IPS-18a (cell line): ENCODE results near the gene MAP4K5.

Source experiments
- H3K27ac ChIP-seq: one replicate; pipeline ENCODE4 v1.5.1; 2013; ENCODE audit warnings: low read length
- H3K27me3 ChIP-seq: one replicate; pipeline ENCODE4 v1.6.1; 2013; ENCODE audit warnings: mild to moderate bottlenecking, low read length; ENCODE audit not compliant: control insufficient read depth, insufficient read depth
- H3K36me3 ChIP-seq: one replicate; pipeline ENCODE4 v1.6.1; 2013; ENCODE audit warnings: low read depth, low read length; ENCODE audit not compliant: control insufficient read depth
- H3K4me1 ChIP-seq: one replicate; pipeline ENCODE4 v1.6.1; 2013; ENCODE audit warnings: low read depth, low read length; ENCODE audit not compliant: control insufficient read depth
- H3K4me3 ChIP-seq: one replicate; pipeline ENCODE4 v1.5.1; 2013; ENCODE audit warnings: low read length
- H3K9ac ChIP-seq: one replicate; pipeline ENCODE4 v1.6.1; 2013; ENCODE audit warnings: mild to moderate bottlenecking, low read length, moderate library complexity
- H3K9me3 ChIP-seq: one replicate; pipeline ENCODE4 v1.6.1; 2013; ENCODE audit warnings: low read depth, low read length; ENCODE audit not compliant: control insufficient read depth

MAP4K5 gene

DNA sequence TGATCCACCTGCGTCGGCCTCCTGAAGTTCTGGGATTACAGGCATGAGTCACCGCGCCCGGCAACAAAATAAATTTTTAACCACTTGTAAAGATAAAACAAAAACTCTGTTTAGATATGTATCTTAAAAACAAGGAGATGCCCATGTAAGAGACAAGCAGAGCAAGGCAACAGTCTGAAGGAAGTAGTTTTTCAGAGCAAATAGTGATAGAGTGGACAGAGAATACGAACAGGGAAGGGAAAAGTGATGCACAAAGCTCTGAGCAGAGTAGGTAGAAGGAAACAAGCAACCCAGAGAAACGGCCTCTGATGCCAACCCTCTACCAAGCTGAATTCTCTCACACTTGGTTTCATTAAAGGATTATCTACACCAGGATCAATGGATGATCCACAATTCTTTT lies 110.9 kb downstream of the MAP4K5 start:
- no peaks in the 10 kb centered on the region for H3K4me1 ChIP-seq
- H3K36me3 ChIP-seq = peaks cover 38% of the 10 kb centered on the region

DNA sequence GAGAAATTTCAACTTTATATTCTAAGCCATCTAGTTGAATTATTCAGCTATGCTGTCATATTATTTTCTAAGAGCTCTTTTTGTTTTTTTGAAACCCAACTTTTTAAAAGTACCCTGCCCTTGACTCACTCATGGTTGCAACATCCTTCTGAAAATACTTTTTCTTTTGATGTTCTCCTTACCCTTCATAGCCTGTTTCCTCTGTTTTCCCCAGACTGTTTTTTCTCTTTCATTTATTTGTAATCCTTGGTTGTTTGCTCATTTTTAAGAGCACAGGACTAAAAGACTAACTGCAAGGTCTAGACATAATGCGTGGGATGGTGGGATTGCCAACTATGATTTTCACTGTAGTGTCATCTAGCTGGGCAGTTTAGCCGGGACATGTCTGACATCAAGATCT lies 114.5 kb downstream of the MAP4K5 start:
- H3K9ac ChIP-seq = no peak overlapping the region
- no peaks in the 10 kb centered on the region for H3K27me3 ChIP-seq
- no peak overlapping the region for H3K27ac ChIP-seq
- H3K4me3 ChIP-seq = no peak overlapping the region
- peaks cover 2% of the 10 kb centered on the region for H3K9me3 ChIP-seq
- H3K4me1 ChIP-seq = no peaks in the 10 kb centered on the region
- H3K36me3 ChIP-seq = peaks cover 18% of the 10 kb centered on the region

More for the DNA sequence above, 110.9 kb downstream of the MAP4K5 start:
- H3K9me3 ChIP-seq = no peaks in the 10 kb centered on the region
- no peak overlapping the region for H3K9ac ChIP-seq
- H3K27ac ChIP-seq = no peak overlapping the region
- H3K4me3 ChIP-seq = no peak overlapping the region
- H3K27me3 ChIP-seq = no peaks in the 10 kb centered on the region

DNA sequence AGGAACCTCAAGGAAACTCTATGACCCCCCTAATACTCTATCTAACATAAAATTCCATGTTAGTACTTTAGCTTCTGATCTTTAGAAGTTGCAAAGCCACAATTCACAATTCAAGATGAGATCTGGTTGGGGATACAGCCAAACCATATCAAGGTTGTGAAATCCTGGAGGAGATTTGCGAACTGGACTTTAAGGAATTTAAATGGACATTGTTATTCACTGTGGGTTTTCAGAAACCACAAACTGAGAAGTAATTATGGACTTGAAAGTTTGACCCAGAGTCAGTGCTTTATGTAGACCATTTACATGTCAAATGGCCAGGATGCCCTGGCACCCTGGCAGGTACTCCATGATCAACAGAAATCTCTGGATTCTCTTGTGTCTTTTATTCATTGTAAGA lies 121.4 kb downstream of the MAP4K5 start:
- Histone ChIP-seq H3K4me1 (peaks cover 3% of the 10 kb centered on the region), H3K27me3 (no peaks in the 10 kb centered on the region), H3K9ac (no peak overlapping the region), H3K27ac (no peak overlapping the region), H3K4me3 (no peak overlapping the region), H3K36me3 (no peaks in the 10 kb centered on the region), H3K9me3 (peaks cover 5% of the 10 kb centered on the region)

DNA sequence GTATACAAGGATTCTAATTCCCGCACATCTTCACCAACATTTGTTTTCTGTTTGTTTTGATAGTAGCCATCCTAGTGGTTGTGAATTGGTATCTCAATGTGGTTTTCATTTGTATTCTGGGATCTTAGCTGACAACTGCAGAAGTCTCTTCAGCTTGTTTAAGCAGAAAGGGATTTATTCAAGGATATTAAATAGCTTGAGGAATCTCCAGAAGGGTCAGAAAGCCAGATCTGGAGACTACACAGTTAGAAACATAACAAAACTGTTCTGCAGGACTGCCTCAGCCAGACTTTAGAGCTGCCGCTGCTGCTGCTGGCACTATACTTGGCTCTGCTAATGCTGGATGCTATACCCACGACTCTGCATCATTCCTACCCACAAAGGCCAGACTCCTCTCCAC lies 122.3 kb downstream of the MAP4K5 start:
- Histone ChIP-seq H3K9me3 (peaks cover 3% of the 10 kb centered on the region), H3K27ac (no peak overlapping the region), H3K9ac (no peak overlapping the region), H3K27me3 (no peaks in the 10 kb centered on the region), H3K4me1 (peaks cover 3% of the 10 kb centered on the region), H3K4me3 (no peak overlapping the region), H3K36me3 (no peaks in the 10 kb centered on the region)

DNA sequence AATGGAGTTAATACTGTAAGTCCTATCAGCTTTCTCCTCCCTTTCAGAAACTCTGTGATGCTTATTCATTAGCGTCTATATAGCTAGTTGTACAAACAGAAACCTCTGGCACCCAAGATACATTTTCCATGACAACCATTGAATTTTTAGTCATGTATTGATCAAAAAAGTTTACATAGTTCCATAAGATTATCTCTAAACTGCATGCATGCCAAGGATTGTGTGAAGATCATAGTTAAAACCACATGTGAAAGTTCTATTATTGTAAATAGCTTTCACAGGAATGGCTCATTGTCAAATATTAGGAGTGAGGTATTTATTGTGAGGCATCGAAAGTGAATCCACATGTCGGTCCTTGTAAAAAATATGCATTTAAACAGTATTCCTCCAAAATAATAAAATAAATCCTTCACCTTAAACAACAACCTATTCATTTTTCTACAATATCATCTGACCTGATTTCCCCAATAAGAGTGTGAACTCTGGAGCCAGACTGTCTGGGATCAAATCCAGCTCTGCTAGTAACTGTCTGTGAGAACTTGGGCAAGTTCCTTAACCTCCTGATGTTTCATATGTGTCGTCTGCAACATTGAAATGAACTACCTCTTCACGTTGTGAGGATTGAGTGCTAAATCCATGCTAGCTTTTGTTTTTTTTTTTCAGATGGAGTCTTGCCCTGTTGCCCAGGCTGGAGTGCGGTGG lies 125.1 kb downstream of the MAP4K5 start:
- H3K4me3 ChIP-seq = no peak overlapping the region
- peaks cover 3% of the 10 kb centered on the region for H3K9me3 ChIP-seq
- no peak overlapping the region for H3K27ac ChIP-seq
- H3K36me3 ChIP-seq = no peaks in the 10 kb centered on the region
- peaks cover 3% of the 10 kb centered on the region for H3K4me1 ChIP-seq
- H3K9ac ChIP-seq = no peak overlapping the region
- H3K27me3 ChIP-seq = no peaks in the 10 kb centered on the region

DNA sequence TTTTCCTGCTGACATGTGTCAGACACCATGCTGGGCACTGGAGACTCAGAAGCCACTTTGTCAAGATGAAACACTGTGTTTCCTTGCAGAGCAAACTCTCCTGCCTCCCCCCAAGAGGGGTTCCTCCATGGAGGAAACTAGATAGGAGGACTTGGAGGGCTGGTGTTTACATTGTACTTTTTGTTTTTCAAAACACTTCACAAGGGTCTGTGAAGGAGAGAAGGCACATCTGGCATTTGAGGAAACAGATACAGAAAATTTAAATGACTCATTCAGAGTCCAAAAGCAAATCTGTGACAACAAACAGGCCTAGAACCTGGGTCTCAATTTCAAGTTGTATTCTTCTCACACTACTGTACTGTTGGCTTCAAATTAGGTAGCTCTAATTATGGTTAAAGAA lies 128.9 kb downstream of the MAP4K5 start:
- no peaks in the 10 kb centered on the region for H3K36me3 ChIP-seq
- no peak overlapping the region for H3K27ac ChIP-seq
- no peak overlapping the region for H3K9ac ChIP-seq
- no peak overlapping the region for H3K4me3 ChIP-seq
- H3K4me1 ChIP-seq = peaks cover 4% of the 10 kb centered on the region
- H3K9me3 ChIP-seq = no peaks in the 10 kb centered on the region
- H3K27me3 ChIP-seq = peaks cover under 1% of the 10 kb centered on the region

DNA sequence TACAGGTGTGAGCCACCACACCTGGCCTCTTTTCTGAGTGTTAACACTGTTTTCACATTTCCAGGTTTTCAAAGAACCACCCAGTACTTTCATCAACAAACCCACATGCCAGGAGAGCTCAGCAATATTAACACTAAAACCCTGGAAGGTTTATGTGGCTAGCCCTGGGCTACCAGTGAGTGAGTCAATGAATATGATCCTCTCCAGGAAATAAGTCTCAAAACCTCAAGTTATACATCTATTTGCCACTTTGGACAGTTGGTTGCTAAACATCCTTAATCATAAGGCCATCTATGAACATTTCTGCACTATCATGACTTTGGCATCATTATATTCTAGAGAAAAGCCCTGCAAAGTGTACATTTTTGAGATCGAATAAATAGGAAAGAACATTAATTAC lies 129.4 kb downstream of the MAP4K5 start:
- Histone ChIP-seq H3K9me3 (no peaks in the 10 kb centered on the region), H3K4me1 (peaks cover 4% of the 10 kb centered on the region), H3K27ac (no peak overlapping the region), H3K27me3 (peaks cover 5% of the 10 kb centered on the region), H3K36me3 (no peaks in the 10 kb centered on the region), H3K9ac (no peak overlapping the region), H3K4me3 (no peak overlapping the region)

DNA sequence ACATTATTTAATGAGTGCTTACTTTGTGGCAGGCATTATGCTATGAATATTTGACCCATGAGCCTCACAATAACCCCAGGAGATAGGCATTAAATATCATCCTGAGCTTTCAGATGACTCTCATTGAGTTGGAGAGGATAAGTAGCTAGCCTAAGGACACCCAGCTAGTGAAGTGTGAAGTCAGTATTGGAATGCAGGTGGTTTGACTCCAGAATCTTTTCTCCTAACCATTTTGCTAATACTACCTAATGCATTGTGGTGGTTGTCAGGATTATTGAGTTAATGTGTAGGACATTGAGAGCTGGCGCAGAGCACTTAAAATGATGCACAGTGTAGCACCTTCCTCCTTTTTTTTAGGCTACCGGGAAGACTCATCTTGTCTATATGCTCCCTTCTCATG lies 131.9 kb downstream of the MAP4K5 start:
- Histone ChIP-seq H3K4me1 (peaks cover 14% of the 10 kb centered on the region), H3K27me3 (peaks cover 24% of the 10 kb centered on the region), H3K4me3 (no peak overlapping the region), H3K9me3 (no peaks in the 10 kb centered on the region), H3K36me3 (no peaks in the 10 kb centered on the region), H3K9ac (no peak overlapping the region), H3K27ac (no peak overlapping the region)

DNA sequence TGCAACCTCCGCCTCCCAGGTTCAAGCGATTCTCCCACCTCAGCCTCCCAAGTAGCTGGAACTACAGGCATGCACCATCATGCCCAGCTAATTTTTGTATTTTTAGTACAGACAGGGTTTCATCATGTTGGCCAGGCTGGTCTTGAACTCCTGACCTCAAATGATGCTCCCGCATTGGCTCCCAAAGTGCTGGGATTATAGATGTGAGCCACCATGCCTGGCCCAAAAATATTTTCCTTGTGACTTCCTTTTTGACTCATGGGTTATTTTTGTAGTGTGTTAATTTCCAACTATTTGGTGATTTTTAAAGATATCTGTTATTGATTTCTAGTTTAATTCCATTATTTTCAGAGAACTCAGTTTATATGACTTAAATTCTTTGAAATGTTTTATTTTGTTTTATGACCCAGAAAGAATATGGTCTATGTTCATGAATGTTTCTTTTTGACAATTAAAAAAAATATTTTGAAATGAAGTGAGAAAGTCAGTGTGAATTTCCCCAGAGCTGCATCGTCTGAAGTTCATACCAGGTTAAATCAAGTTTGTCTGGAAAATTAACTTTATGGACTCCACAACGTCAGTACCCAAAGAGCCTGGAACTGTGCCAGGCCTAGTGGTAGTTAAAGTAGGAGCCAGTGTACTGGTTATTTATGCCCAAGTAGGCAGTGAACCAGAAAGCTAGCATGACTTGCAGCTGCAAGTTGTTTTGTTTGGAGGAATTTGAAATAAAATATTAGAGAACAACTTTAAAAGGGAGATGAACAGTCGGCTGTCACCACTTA lies 132.9 kb downstream of the MAP4K5 start:
- Histone ChIP-seq H3K27ac (no peak overlapping the region), H3K27me3 (peaks cover 28% of the 10 kb centered on the region), H3K9me3 (no peaks in the 10 kb centered on the region), H3K4me1 (peaks cover 14% of the 10 kb centered on the region), H3K9ac (no peak overlapping the region), H3K36me3 (no peaks in the 10 kb centered on the region), H3K4me3 (no peak overlapping the region)

DNA sequence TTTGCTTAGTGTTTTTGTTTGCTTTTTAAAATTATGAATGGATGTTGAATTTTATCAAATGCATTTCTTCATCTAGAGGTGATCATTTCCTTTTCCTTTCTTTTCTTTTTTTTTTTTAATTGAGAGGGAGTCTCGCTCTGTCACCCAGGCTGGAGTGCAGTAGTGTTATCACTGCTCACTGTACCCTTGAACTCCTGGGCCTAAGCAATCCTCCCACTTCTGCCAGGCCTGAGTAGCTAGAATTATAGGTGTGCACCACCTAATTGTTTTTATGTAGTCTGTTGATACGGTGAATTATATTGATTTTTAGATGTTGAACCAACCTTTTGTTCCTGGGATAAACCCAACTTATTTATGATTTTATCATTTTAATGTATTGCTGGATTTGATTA lies 134.2 kb downstream of the MAP4K5 start:
- Histone ChIP-seq H3K4me3 (no peak overlapping the region), H3K27ac (no peak overlapping the region), H3K4me1 (peaks cover 14% of the 10 kb centered on the region), H3K9me3 (no peaks in the 10 kb centered on the region), H3K36me3 (no peaks in the 10 kb centered on the region), H3K9ac (no peak overlapping the region), H3K27me3 (peaks cover 28% of the 10 kb centered on the region)

DNA sequence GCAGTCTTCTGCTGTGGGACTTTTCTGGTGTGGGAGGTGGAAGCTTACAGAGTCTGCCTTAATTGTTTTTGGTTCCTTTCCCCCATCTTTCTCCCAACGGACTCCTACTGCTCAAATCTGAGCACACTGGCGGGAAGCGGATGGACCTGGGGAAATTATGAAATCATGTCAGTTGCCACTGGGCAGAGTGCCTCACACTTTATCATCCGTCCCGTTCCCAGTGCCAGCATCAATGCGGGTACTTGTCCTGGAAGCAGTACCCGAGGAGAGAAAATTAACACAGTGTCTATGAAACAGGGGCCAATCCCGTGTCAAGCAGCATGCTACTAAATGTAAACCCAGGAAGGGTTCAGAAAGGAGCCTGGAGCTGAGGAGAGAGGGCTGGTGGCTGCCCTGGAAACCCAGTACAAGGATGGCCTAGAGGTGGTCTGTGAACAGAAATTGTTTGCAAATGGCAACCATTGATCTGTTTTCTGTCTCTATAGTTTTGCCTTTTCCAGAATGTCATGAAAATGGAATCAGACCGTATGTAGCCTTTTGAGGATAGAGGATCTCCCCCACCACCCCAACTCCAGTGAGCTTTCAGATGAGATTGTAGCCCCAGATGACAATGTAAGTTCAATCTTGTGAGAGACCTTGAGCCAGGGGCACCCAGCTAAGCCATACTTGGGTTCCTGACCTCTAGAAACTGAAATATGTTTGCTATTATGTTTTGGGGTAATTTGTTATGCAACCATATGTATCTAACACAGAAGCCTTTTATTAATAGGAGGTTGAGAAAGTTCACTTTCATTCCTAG lies 134.8 kb downstream of the MAP4K5 start:
- no peak overlapping the region for H3K27ac ChIP-seq
- H3K36me3 ChIP-seq = no peaks in the 10 kb centered on the region

More for the DNA sequence above, 134.8 kb downstream of the MAP4K5 start:
- Histone ChIP-seq H3K4me3 (peak overlapping the region; percentile 68), H3K9ac (peak overlapping the region; percentile 76), H3K27me3 (peaks cover 28% of the 10 kb centered on the region), H3K4me1 (peaks cover 14% of the 10 kb centered on the region), H3K9me3 (no peaks in the 10 kb centered on the region)
